ENCODE measurements around the gene STMN1.
"Not testable (repeated sequence)": the region's sequence is repeated elsewhere in the genome, so short reads cannot be mapped to it uniquely, and the experiment has no call there.

STMN1 gene

GRCh38 chr1:25936947-25937346 is 30.7 kb upstream of the STMN1 start:
- DNase-seq (ENCODE audit: insufficient read length, low spot score) (no peak), FAIRE-seq (no peak)
- no peak for TF ChIP-seq SPI1 (IDR thresholded peaks at IDR 0.05; ENCODE audit: low read depth, low read length)
- no peak for TF ChIP-seq POLR2A (IDR thresholded peaks at IDR 0.05; ENCODE audit: low read depth, low read length)
- no peak for TF ChIP-seq POU2F2 (IDR thresholded peaks at IDR 0.05; ENCODE audit: low read depth, low read length)
- TF ChIP-seq PAX5 (IDR thresholded peaks at IDR 0.05; ENCODE audit: insufficient read depth, low read length, severe bottlenecking): no peak
- TF ChIP-seq POLR2AphosphoS5 (IDR thresholded peaks at IDR 0.05; ENCODE audit: low read depth, low read length): no peak
- TF ChIP-seq TAF1 (IDR thresholded peaks at IDR 0.05; ENCODE audit: low read depth, low read length): no peak

- no peak for TF ChIP-seq TAF1 (IDR thresholded peaks at IDR 0.05; ENCODE audit: low read depth, low read length)
- TF ChIP-seq SPI1 (IDR thresholded peaks at IDR 0.05; ENCODE audit: low read depth, low read length): no peak
- TF ChIP-seq POU2F2 (IDR thresholded peaks at IDR 0.05; ENCODE audit: low read depth, low read length): no peak
- no peak for TF ChIP-seq POLR2AphosphoS5 (IDR thresholded peaks at IDR 0.05; ENCODE audit: low read depth, low read length)
- no peak for TF ChIP-seq POLR2A (IDR thresholded peaks at IDR 0.05; ENCODE audit: low read depth, low read length)
- no peak for FAIRE-seq
- DNase-seq (ENCODE audit: insufficient read length, low spot score): no peak
These were observed 27.5 kb upstream of the STMN1 start for GRCh38 chr1:25933479-25934365.

GRCh38 chr1:25932811-25933400 is 26.7 kb upstream of the STMN1 start:
- not testable (repeated sequence) for DNase-seq (ENCODE audit: insufficient read length, low spot score); FAIRE-seq

- TF ChIP-seq POLR2A (IDR thresholded peaks at IDR 0.05; ENCODE audit: low read depth, low read length) (no peak), PAX5 (IDR thresholded peaks at IDR 0.05; ENCODE audit: insufficient read depth, low read length, severe bottlenecking) (no peak), POLR2AphosphoS5 (IDR thresholded peaks at IDR 0.05; ENCODE audit: low read depth, low read length) (no peak)
- DNase-seq (ENCODE audit: insufficient read length, low spot score): no peak
- FAIRE-seq: no peak
These were observed 26.1 kb upstream of the STMN1 start for GRCh38 chr1:25932321-25932720.

GRCh38 chr1:25929016-25929415 is 22.8 kb upstream of the STMN1 start:
- no peak for FAIRE-seq
- TF ChIP-seq POLR2AphosphoS5 (IDR thresholded peaks at IDR 0.05; ENCODE audit: low read depth, low read length): no peak
- no peak for TF ChIP-seq POLR2A (IDR thresholded peaks at IDR 0.05; ENCODE audit: low read depth, low read length)
- TF ChIP-seq TAF1 (IDR thresholded peaks at IDR 0.05; ENCODE audit: low read depth, low read length): no peak
- no peak for TF ChIP-seq SPI1 (IDR thresholded peaks at IDR 0.05; ENCODE audit: low read depth, low read length)
- no peak for TF ChIP-seq POU2F2 (IDR thresholded peaks at IDR 0.05; ENCODE audit: low read depth, low read length)
- TF ChIP-seq PAX5 (IDR thresholded peaks at IDR 0.05; ENCODE audit: insufficient read depth, low read length, severe bottlenecking): no peak
- no peak for DNase-seq (ENCODE audit: insufficient read length, low spot score)

- TF ChIP-seq TAF1 (IDR thresholded peaks at IDR 0.05; ENCODE audit: low read depth, low read length) (no peak), POLR2A (IDR thresholded peaks at IDR 0.05; ENCODE audit: low read depth, low read length) (no peak), POU2F2 (IDR thresholded peaks at IDR 0.05; ENCODE audit: low read depth, low read length) (no peak), SPI1 (IDR thresholded peaks at IDR 0.05; ENCODE audit: low read depth, low read length) (no peak), PAX5 (IDR thresholded peaks at IDR 0.05; ENCODE audit: insufficient read depth, low read length, severe bottlenecking) (no peak), POLR2AphosphoS5 (IDR thresholded peaks at IDR 0.05; ENCODE audit: low read depth, low read length) (no peak)
- DNase-seq (ENCODE audit: insufficient read length, low spot score) (no peak), FAIRE-seq (no peak)
These were observed 21.5 kb upstream of the STMN1 start for GRCh38 chr1:25927521-25928265.

GRCh38 chr1:25926731-25927496 is 20.7 kb upstream of the STMN1 start:
- FAIRE-seq: no peak
- no peak for DNase-seq (ENCODE audit: insufficient read length, low spot score)
- TF ChIP-seq PAX5 (IDR thresholded peaks at IDR 0.05; ENCODE audit: insufficient read depth, low read length, severe bottlenecking): no peak
- no peak for TF ChIP-seq SPI1 (IDR thresholded peaks at IDR 0.05; ENCODE audit: low read depth, low read length)

- no peak for DNase-seq (ENCODE audit: insufficient read length, low spot score)
- TF ChIP-seq POLR2AphosphoS5 (IDR thresholded peaks at IDR 0.05; ENCODE audit: low read depth, low read length) (no peak), POU2F2 (IDR thresholded peaks at IDR 0.05; ENCODE audit: low read depth, low read length) (no peak), SPI1 (IDR thresholded peaks at IDR 0.05; ENCODE audit: low read depth, low read length) (no peak), TAF1 (IDR thresholded peaks at IDR 0.05; ENCODE audit: low read depth, low read length) (no peak), POLR2A (IDR thresholded peaks at IDR 0.05; ENCODE audit: low read depth, low read length) (no peak), PAX5 (IDR thresholded peaks at IDR 0.05; ENCODE audit: insufficient read depth, low read length, severe bottlenecking) (no peak)
- no peak for FAIRE-seq
These were observed 18.2 kb upstream of the STMN1 start for GRCh38 chr1:25924454-25924853.

- FAIRE-seq (peak; percentile 61), DNase-seq (ENCODE audit: insufficient read length, low spot score) (no peak)
- TF ChIP-seq SPI1 (IDR thresholded peaks at IDR 0.05; ENCODE audit: low read depth, low read length) (peak; percentile 69), POU2F2 (IDR thresholded peaks at IDR 0.05; ENCODE audit: low read depth, low read length) (no peak)
These were observed 16.8 kb upstream of the STMN1 start for GRCh38 chr1:25922971-25923552.
